ENCODE measurements around the gene SUPT3H.

DNA sequence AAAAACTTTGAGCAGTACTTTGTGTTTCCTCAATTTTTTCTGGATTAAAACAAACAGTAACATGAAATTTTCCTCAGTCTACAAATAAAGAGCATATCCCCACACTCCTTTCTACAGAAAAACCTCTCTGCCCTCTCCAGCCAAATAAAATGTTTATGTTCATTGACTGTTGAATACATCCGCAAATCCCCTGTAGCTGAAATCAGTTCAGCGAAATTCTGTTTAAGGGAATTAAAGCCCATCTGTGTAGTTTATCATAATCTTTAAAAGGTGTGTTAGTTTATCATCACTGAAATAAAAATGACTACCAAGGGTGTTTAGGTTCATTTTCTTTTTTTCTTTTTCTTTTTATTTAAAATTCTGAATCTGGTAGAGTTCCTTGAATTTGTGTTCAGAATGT, 207.4 kb downstream of the SUPT3H start:
- TF ChIP-seq, protein P1, sequence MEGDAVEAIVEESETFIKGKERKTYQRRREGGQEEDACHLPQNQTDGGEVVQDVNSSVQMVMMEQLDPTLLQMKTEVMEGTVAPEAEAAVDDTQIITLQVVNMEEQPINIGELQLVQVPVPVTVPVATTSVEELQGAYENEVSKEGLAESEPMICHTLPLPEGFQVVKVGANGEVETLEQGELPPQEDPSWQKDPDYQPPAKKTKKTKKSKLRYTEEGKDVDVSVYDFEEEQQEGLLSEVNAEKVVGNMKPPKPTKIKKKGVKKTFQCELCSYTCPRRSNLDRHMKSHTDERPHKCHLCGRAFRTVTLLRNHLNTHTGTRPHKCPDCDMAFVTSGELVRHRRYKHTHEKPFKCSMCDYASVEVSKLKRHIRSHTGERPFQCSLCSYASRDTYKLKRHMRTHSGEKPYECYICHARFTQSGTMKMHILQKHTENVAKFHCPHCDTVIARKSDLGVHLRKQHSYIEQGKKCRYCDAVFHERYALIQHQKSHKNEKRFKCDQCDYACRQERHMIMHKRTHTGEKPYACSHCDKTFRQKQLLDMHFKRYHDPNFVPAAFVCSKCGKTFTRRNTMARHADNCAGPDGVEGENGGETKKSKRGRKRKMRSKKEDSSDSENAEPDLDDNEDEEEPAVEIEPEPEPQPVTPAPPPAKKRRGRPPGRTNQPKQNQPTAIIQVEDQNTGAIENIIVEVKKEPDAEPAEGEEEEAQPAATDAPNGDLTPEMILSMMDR (IDR thresholded peaks at IDR 0.05) = no peak
- TF ChIP-seq POLR2A (IDR thresholded peaks at IDR 0.05) = no peak
